Muscle layer of colon (tissue), 2 donors: Measurements from ENCODE around the gene GPM6B.

Experiments
- H3K27ac ChIP-seq: one replicate; pipeline ENCODE4 v1.7.0; 2013; ENCODE audit warnings: low read depth, mild to moderate bottlenecking, low read length, moderate library complexity
- H3K27me3 ChIP-seq, 2 donors: one replicate each; pipeline ENCODE4 v1.7.0; 2013; ENCODE audit warnings: low read length in 2 of 2, mild to moderate bottlenecking in 2 of 2; ENCODE audit not compliant: insufficient read depth in 2 of 2, control insufficient read depth in 1 of 2
- H3K36me3 ChIP-seq: one replicate; pipeline ENCODE4 v1.7.0; 2013; ENCODE audit warnings: mild to moderate bottlenecking, low read length; ENCODE audit not compliant: insufficient read depth
- H3K4me1 ChIP-seq: one replicate; pipeline ENCODE4 v1.7.0; 2013; ENCODE audit warnings: mild to moderate bottlenecking, low read length; ENCODE audit not compliant: insufficient read depth
- H3K4me3 ChIP-seq, 2 donors: one replicate each; pipeline ENCODE4 v1.7.0; 2013; ENCODE audit warnings: low read length in 2 of 2, low read depth in 1 of 2, mild to moderate bottlenecking in 1 of 2, moderate library complexity in 1 of 2
- H3K9ac ChIP-seq: one replicate; pipeline ENCODE4 v1.7.0; 2013; ENCODE audit warnings: low read length
- H3K9me3 ChIP-seq: one replicate; pipeline ENCODE4 v1.7.0; 2013; ENCODE audit warnings: mild to moderate bottlenecking, low read length
- donor health status: abdominal sarcoma.
- donor health status: Adenocarcinoma of cecum.

GPM6B gene

GRCh38 chrX:13840121-13840520 is 23.2 kb upstream of the GPM6B start:
- no peaks in the 10 kb centered on the region for H3K27me3 ChIP-seq
- H3K4me3 ChIP-seq: no peak overlapping the region
- H3K4me1 ChIP-seq: no peaks in the 10 kb centered on the region
- no peak overlapping the region for H3K9ac ChIP-seq
- no peaks in the 10 kb centered on the region for H3K9me3 ChIP-seq
- no peak overlapping the region for H3K27ac ChIP-seq
- H3K36me3 ChIP-seq: no peaks in the 10 kb centered on the region

- H3K27ac ChIP-seq: no peak overlapping the region
- no peaks in the 10 kb centered on the region for H3K27me3 ChIP-seq
- H3K4me1 ChIP-seq: no peaks in the 10 kb centered on the region
- no peak overlapping the region for H3K9ac ChIP-seq
- H3K4me3 ChIP-seq: no peak overlapping the region
- H3K36me3 ChIP-seq: no peaks in the 10 kb centered on the region
- no peaks in the 10 kb centered on the region for H3K9me3 ChIP-seq
These were observed 20.4 kb upstream of the GPM6B start for GRCh38 chrX:13837290-13837745.

- Histone ChIP-seq H3K36me3 (no peaks in the 10 kb centered on the region), H3K27ac (no peak overlapping the region), H3K27me3 (no peaks in the 10 kb centered on the region), H3K4me1 (no peaks in the 10 kb centered on the region), H3K9ac (no peak overlapping the region), H3K4me3 (no peak overlapping the region), H3K9me3 (no peaks in the 10 kb centered on the region)
These were observed 19.7 kb upstream of the GPM6B start for GRCh38 chrX:13836575-13836974.

- no peak overlapping the region for H3K27ac ChIP-seq
- H3K4me1 ChIP-seq: no peaks in the 10 kb centered on the region
- no peaks in the 10 kb centered on the region for H3K27me3 ChIP-seq
These were observed 18.9 kb upstream of the GPM6B start for GRCh38 chrX:13835825-13836224.

GRCh38 chrX:13834355-13834754 is 17.5 kb upstream of the GPM6B start:
- no peaks in the 10 kb centered on the region for H3K4me1 ChIP-seq
- no peak overlapping the region for H3K9ac ChIP-seq
- H3K27me3 ChIP-seq: no peaks in the 10 kb centered on the region
- no peaks in the 10 kb centered on the region for H3K9me3 ChIP-seq
- no peaks in the 10 kb centered on the region for H3K36me3 ChIP-seq
- H3K4me3 ChIP-seq: no peak overlapping the region
- no peak overlapping the region for H3K27ac ChIP-seq

More at GRCh38 chrX:13835825-13836224, 18.9 kb upstream of the GPM6B start:
- Histone ChIP-seq H3K36me3 (no peaks in the 10 kb centered on the region), H3K9me3 (no peaks in the 10 kb centered on the region), H3K4me3 (no peak overlapping the region), H3K9ac (no peak overlapping the region)

- Histone ChIP-seq H3K27ac (no peak overlapping the region), H3K4me1 (no peaks in the 10 kb centered on the region), H3K36me3 (no peaks in the 10 kb centered on the region)
These were observed 13.1 kb upstream of the GPM6B start for GRCh38 chrX:13829983-13830382.

GRCh38 chrX:13828392-13828791 is 11.5 kb upstream of the GPM6B start:
- peaks cover 6 to 21% of the 10 kb centered on the region in 2 donors for H3K27me3 ChIP-seq
- H3K9ac ChIP-seq: no peak overlapping the region
- H3K36me3 ChIP-seq: no peaks in the 10 kb centered on the region
- no peaks in the 10 kb centered on the region for H3K9me3 ChIP-seq
- no peaks in the 10 kb centered on the region for H3K4me1 ChIP-seq
- no peak overlapping the region for H3K27ac ChIP-seq
- H3K4me3 ChIP-seq: no peak overlapping the region

More at GRCh38 chrX:13829983-13830382, 13.1 kb upstream of the GPM6B start:
- Histone ChIP-seq H3K9ac (no peak overlapping the region), H3K4me3 (no peak overlapping the region), H3K9me3 (no peaks in the 10 kb centered on the region), H3K27me3 (peaks cover 6 to 7% of the 10 kb centered on the region in 2 donors)

GRCh38 chrX:13827298-13828090 is 10.6 kb upstream of the GPM6B start:
- Histone ChIP-seq H3K27ac (no peak overlapping the region), H3K4me1 (no peaks in the 10 kb centered on the region), H3K9ac (no peak overlapping the region), H3K36me3 (no peaks in the 10 kb centered on the region), H3K4me3 (no peak overlapping the region), H3K9me3 (no peaks in the 10 kb centered on the region), H3K27me3 (peaks cover 6 to 21% of the 10 kb centered on the region in 2 donors)

- H3K36me3 ChIP-seq: no peaks in the 10 kb centered on the region
- no peak overlapping the region for H3K4me3 ChIP-seq
- H3K9me3 ChIP-seq: no peaks in the 10 kb centered on the region
- H3K27me3 ChIP-seq: peaks cover 6 to 21% of the 10 kb centered on the region in 2 donors
- no peak overlapping the region for H3K27ac ChIP-seq
- H3K9ac ChIP-seq: no peak overlapping the region
- no peaks in the 10 kb centered on the region for H3K4me1 ChIP-seq
These were observed 9.9 kb upstream of the GPM6B start for GRCh38 chrX:13826770-13827169.

GRCh38 chrX:13825178-13825762 is 8.4 kb upstream of the GPM6B start:
- no peaks in the 10 kb centered on the region for H3K9me3 ChIP-seq
- peaks cover 6 to 21% of the 10 kb centered on the region in 2 donors for H3K27me3 ChIP-seq
- no peak overlapping the region for H3K27ac ChIP-seq
- no peak overlapping the region for H3K4me3 ChIP-seq
- no peaks in the 10 kb centered on the region for H3K4me1 ChIP-seq
- no peaks in the 10 kb centered on the region for H3K36me3 ChIP-seq
- no peak overlapping the region for H3K9ac ChIP-seq

GRCh38 chrX:13824746-13825145 is 7.9 kb upstream of the GPM6B start:
- H3K36me3 ChIP-seq: no peaks in the 10 kb centered on the region
- no peak overlapping the region for H3K27ac ChIP-seq
- no peak overlapping the region for H3K9ac ChIP-seq
- H3K4me3 ChIP-seq: no peak overlapping the region
- H3K27me3 ChIP-seq: peaks cover 6 to 21% of the 10 kb centered on the region in 2 donors
- H3K4me1 ChIP-seq: no peaks in the 10 kb centered on the region
- no peaks in the 10 kb centered on the region for H3K9me3 ChIP-seq
